HG02970 (cell line): ENCODE results near the gene OTOR.

ENCODE experiments used
- ATAC-seq: cut with Tn5 transposase; IDR thresholded peaks from one replicate; pipeline ENCODE4 v1.9.1; 2021; ENCODE audit warnings: mild to moderate bottlenecking, moderate library complexity, moderate number of reproducible peaks; ENCODE audit not compliant: unreplicated experiment, low FRiP score

The OTOR gene

GRCh38 chr20:16748308-16748900 lies at the start of gene OTOR:
Gene OTOR, plus strand, starts transcription at chr20:16748358. Its CDS starts 44 bp downstream, at chr20:16748402.
- ATAC-seq = no peak

- no peak for ATAC-seq
These were observed 48.9 kb upstream of the OTOR start for GRCh38 chr20:16699293-16699692.

GRCh38 chr20:16701296-16701695 lies 46.9 kb upstream of the OTOR start:
- ATAC-seq = no peak

- no peak for ATAC-seq
These were observed 44.6 kb upstream of the OTOR start for GRCh38 chr20:16703570-16703969.

- no peak for ATAC-seq
These were observed 40.5 kb upstream of the OTOR start for GRCh38 chr20:16707674-16708073.

- no peak for ATAC-seq
These were observed 39.6 kb upstream of the OTOR start for GRCh38 chr20:16708602-16709001.

GRCh38 chr20:16709017-16709416 lies 39.1 kb upstream of the OTOR start:
- ATAC-seq = peak; percentile 55

GRCh38 chr20:16710781-16711180 lies 37.4 kb upstream of the OTOR start:
- ATAC-seq = no peak

GRCh38 chr20:16711661-16712258 lies 36.4 kb upstream of the OTOR start:
- no peak for ATAC-seq

GRCh38 chr20:16712511-16712947 lies 35.6 kb upstream of the OTOR start:
- no peak for ATAC-seq

GRCh38 chr20:16713066-16713465 lies 35.1 kb upstream of the OTOR start:
- no peak for ATAC-seq

GRCh38 chr20:16714242-16714641 lies 33.9 kb upstream of the OTOR start:
- ATAC-seq = no peak

- ATAC-seq = no peak
These were observed 33.4 kb upstream of the OTOR start for GRCh38 chr20:16714751-16715150.

GRCh38 chr20:16719421-16719820 lies 28.7 kb upstream of the OTOR start:
- ATAC-seq = no peak

- ATAC-seq = no peak
These were observed 19.1 kb upstream of the OTOR start for GRCh38 chr20:16729080-16729479.

GRCh38 chr20:16729565-16730460 lies 18.3 kb upstream of the OTOR start, which contains the start of gene SNRPB2:
Gene SNRPB2, plus strand, starts transcription at chr20:16730026. Its CDS starts 1,677 bp downstream, at chr20:16731703.
- peak; percentile 99 for ATAC-seq

- ATAC-seq = no peak
These were observed 15.5 kb upstream of the OTOR start for GRCh38 chr20:16732506-16733152.

GRCh38 chr20:16740365-16741072 lies 7.6 kb upstream of the OTOR start:
- no peak for ATAC-seq

- no peak for ATAC-seq
These were observed 3.9 kb upstream of the OTOR start for GRCh38 chr20:16744178-16744807.

- ATAC-seq = no peak
These were observed 3.0 kb upstream of the OTOR start for GRCh38 chr20:16745204-16745603.
